K562 (cell line): ENCODE results near the gene PDE8A. TPM values are rescaled to one million over a fixed set of nuclear protein-coding genes. Genes with fewer than 3 reads are reported as not detected.
A peak's percentile ranks its signal among the peaks of the same experiment; 100 is the strongest.

Experiments used
- ATF1 ChIP-seq, 2 experiments: fragments of 450-650 bp in 1 of 2; IDR thresholded peaks; 2 replicates each; pipeline ENCODE4 v1.6.1; 2016; ENCODE audit warnings: missing compliant biosample characterization in 1 of 2, missing genetic modification characterization in 1 of 2
- CUX1 ChIP-seq: fragments of 200-800 bp; sonication (Bioruptor generic); IDR thresholded peaks from 2 replicates; pipeline ENCODE4 v1.6.1; 2016; ENCODE audit warnings: missing genetic modification characterization, missing compliant biosample characterization
- EGR1 ChIP-seq: fragments of 450-650 bp; conservative IDR thresholded peaks from 2 replicates; pipeline ENCODE4 v1.6.1; 2017; ENCODE audit warnings: mild to moderate bottlenecking
- FIP1L1 ChIP-seq: fragments of 200-400 bp; formaldehyde crosslinking; IDR thresholded peaks from 2 replicates; pipeline ENCODE4 v1.6.1; 2018; ENCODE audit warnings: mild to moderate bottlenecking, low read depth, low read length; ENCODE audit not compliant: poor library complexity, severe bottlenecking
- FOXK1 ChIP-seq: sonication (generic); formaldehyde crosslinking; IDR thresholded peaks from 2 replicates; pipeline ENCODE4 v1.8.0; 2022; ENCODE audit warnings: missing genetic modification reagents, mild to moderate bottlenecking, borderline replicate concordance
- GABPA ChIP-seq: fragments of 200-800 bp; sonication (Bioruptor generic); conservative IDR thresholded peaks from 2 replicates; pipeline ENCODE4 v1.6.1; 2016; ENCODE audit warnings: low read depth, missing genetic modification characterization, missing compliant biosample characterization
- GABPB2 ChIP-seq: fragments of 250-450 bp; sonication (Bioruptor Pico); conservative IDR thresholded peaks from 2 replicates; pipeline ENCODE4 v1.5.1; 2021; ENCODE audit warnings: mild to moderate bottlenecking
- HIVEP1 ChIP-seq: fragments of 250-450 bp; sonication (Bioruptor Pico); IDR thresholded peaks from 2 replicates; pipeline ENCODE4 v1.4.0; 2020; ENCODE audit warnings: mild to moderate bottlenecking
- KLF10 ChIP-seq: fragments of 250-450 bp; sonication (Bioruptor Pico); IDR thresholded peaks from 2 replicates; pipeline ENCODE4 v1.6.1; 2021; ENCODE audit warnings: matching md5 sums
- MED1 ChIP-seq: sonication (generic); formaldehyde crosslinking; IDR thresholded peaks from 2 replicates; pipeline ENCODE4 v1.8.1; 2023; ENCODE audit warnings: missing genetic modification reagents, borderline replicate concordance
- NELFE ChIP-seq: IDR thresholded peaks from 2 replicates; pipeline ENCODE4 v1.6.1; 2011; ENCODE audit warnings: mild to moderate bottlenecking; ENCODE audit not compliant: insufficient read depth, insufficient read length
- STAT5A ChIP-seq: IDR thresholded peaks from 2 replicates; pipeline ENCODE4 v1.6.1; 2012; ENCODE audit warnings: low read length, inconsistent platforms, borderline replicate concordance
- TAF9B ChIP-seq: fragments of 450-650 bp; IDR thresholded peaks from 2 replicates; pipeline ENCODE4 v1.6.1; 2018; ENCODE audit warnings: mild to moderate bottlenecking; ENCODE audit not compliant: partially characterized antibody
- TCF15 ChIP-seq: fragments of 250-450 bp; sonication (Bioruptor Pico); IDR thresholded peaks from 2 replicates; pipeline ENCODE4 v1.8.0; 2022; ENCODE audit warnings: moderate library complexity, mild to moderate bottlenecking, inconsistent platforms
- ZBTB17 ChIP-seq: fragments of 450-650 bp; formaldehyde crosslinking; IDR thresholded peaks from 2 replicates; pipeline ENCODE4 v1.4.0; 2020; ENCODE audit warnings: mild to moderate bottlenecking
- ZFP36 ChIP-seq: fragments of 150-350 bp; IDR thresholded peaks from 2 replicates; pipeline ENCODE4 v1.6.1; 2018; ENCODE audit warnings: low read length, low read depth; ENCODE audit not compliant: partially characterized antibody
- ZKSCAN8 ChIP-seq: fragments of 200-800 bp; sonication (Bioruptor generic); IDR thresholded peaks from 2 replicates; pipeline ENCODE4 v1.6.1; 2016; ENCODE audit warnings: missing genetic modification characterization, missing compliant biosample characterization
- ZNF12 ChIP-seq: sonication (generic); formaldehyde crosslinking; IDR thresholded peaks from 2 replicates; pipeline ENCODE4 v1.4.0; 2020; ENCODE audit warnings: mild to moderate bottlenecking, missing genetic modification reagents
- ZNF518B ChIP-seq: fragments of 250-450 bp; sonication (Bioruptor Pico); IDR thresholded peaks from 2 replicates; pipeline ENCODE4 v1.5.0; 2021; ENCODE audit warnings: mild to moderate bottlenecking, moderate library complexity
- polyA plus RNA-seq, 8 experiments: library from polyadenylated mRNA; depleted of rRNA in 4 of 8; stranded (reverse) in 5 of 8; unstranded in 3 of 8; fragments of >200 nt; fragmentation: Nextera tagmentation in 2 of 8; fragmentation: Illumina TruSeq in 1 of 8; extraction: Ambion mirVana in 2 of 8; extraction: Trizol in 1 of 8; gene quantifications; 2 replicates each; pipeline versions ENCODE4 v1.2.1 to v1.2.3, GENCODE V29; 2011 to 2014; ENCODE audit warnings: inconsistent platforms in 1 of 8, missing spikeins in 1 of 8
- total RNA-seq, 7 experiments: library from RNA; depleted of rRNA in 6 of 7; stranded (reverse); fragments of >200 nt in 6 of 7; fragmentation: Illumina TruSeq in 2 of 7; extraction: Trizol in 2 of 7; gene quantifications; 2 replicates each; pipeline versions ENCODE4 v1.2.1 to v1.2.3, GENCODE V29; 2011 to 2021; ENCODE audit warnings: low replicate concordance in 1 of 7

The PDE8A gene
- total and polyA plus RNA-seq, 9 of the 15 experiments (the other 6 are each of a cell fraction or from before 2014, with no cell fraction given): 5.9 to 40.3 (median 19.8) TPM

- TF ChIP-seq GABPA (tag) (no peak; the same call in 1 of the 2 replicates), ZNF518B (CRISPR knock-in tag) (no peak), STAT5A (peak; percentile 14; the same call in 1 of the 2 replicates), HIVEP1 (peak; percentile 80; the same call in 1 of the 2 replicates), ZFP36 (peak; percentile 98), ZBTB17 (CRISPR knock-in tag) (no peak), FIP1L1 (peak; percentile 74), MED1 (CRISPR knock-in tag) (no peak), FOXK1 (CRISPR knock-in tag) (peak; percentile 85; the same call in 1 of the 2 replicates), TAF9B (peak; percentile 75), CUX1 (CRISPR knock-in tag) (no peak), TCF15 (CRISPR knock-in tag) (no peak), ZKSCAN8 (no peak), ATF1 (CRISPR knock-in tag; IDR thresholded peaks at IDR 0.05) (peak; percentile 50), ATF1 (tag; IDR thresholded peaks at IDR 0.05) (peak; percentile 92), KLF10 (CRISPR knock-in tag) (no peak), NELFE (no peak), GABPB2 (no peak), EGR1 (peak; percentile 74), ZNF12 (CRISPR knock-in tag) (no peak)
Measured at GRCh38 chr15:84981054-84981710, 474 bp upstream of the PDE8A start (continued).
